Peyer's patch (tissue), 4 donors: Measurements from ENCODE around the gene URI1.

ENCODE experiments used
- CTCF ChIP-seq, 6 experiments: fragments of 450-650 bp in 4 of 6; fragments of 200-600 bp in 2 of 6; sonication (generic) in 1 of 6; IDR thresholded peaks; one replicate each; pipeline ENCODE4 v1.5.1; 2017 to 2019; ENCODE audit warnings: antibody characterized with exemption in 6 of 6, mild to moderate bottlenecking in 3 of 6, moderate library complexity in 1 of 6
- POLR2A ChIP-seq, 2 donors: fragments of 450-650 bp; IDR thresholded peaks; one replicate each; pipeline ENCODE4 v1.5.1; 2017; ENCODE audit warnings: antibody characterized with exemption in 2 of 2, mild to moderate bottlenecking in 2 of 2, moderate library complexity in 2 of 2

GRCh38 chr19:29927944-29928625 is 14.0 kb upstream of the URI1 start:
- TF ChIP-seq CTCF (IDR thresholded peaks at IDR 0.05): no peak
- TF ChIP-seq POLR2A (IDR thresholded peaks at IDR 0.05): no peak
